SK-N-SH (cell line): ENCODE results near the gene WDR6. TPM values are rescaled to one million over a fixed set of nuclear protein-coding genes. Genes with fewer than 3 reads are reported as not detected.

Experiments used
- CTCF ChIA-PET: fragments of 300-600, 350-600 bp; formaldehyde crosslinking; extraction: SDS; loops from one replicate; lab custom pipeline; 2021; lab: Yijun Ruan, JAX
- POLR2A ChIA-PET: fragments of 350-600 bp; sonication (Branson Sonifier 250); formaldehyde crosslinking; extraction: SDS; loops from one replicate; lab custom pipeline; 2020; ENCODE audit warnings: antibody characterized with exemption, inconsistent platforms; lab: Yijun Ruan, JAX
- DNase-seq: peaks from one replicate; pipeline ENCODE4 v3.0.0; 2012
- H2AFZ ChIP-seq: fragments of 200-600 bp; sonication (generic); 2 replicates; pipeline ENCODE4 v1.8.1; 2016; ENCODE audit warnings: antibody characterized with exemption, mild to moderate bottlenecking, low read depth
- H3F3A ChIP-seq: fragments of 200-600 bp; sonication (generic); replicated peaks from 2 replicates; pipeline ENCODE3; 2016; ENCODE audit warnings: antibody characterized with exemption, mild to moderate bottlenecking; ENCODE audit not compliant: insufficient read depth
- H3K27ac ChIP-seq, 2 experiments: fragments of 200-500 bp in 1 of 2; fragments of 200-600 bp in 1 of 2; sonication (Bioruptor generic) in 1 of 2; sonication (generic), shearing (Covaris generic) in 1 of 2; 2 replicates each; pipeline versions ENCODE4 v1.5.1 to v1.6.1; 2014 to 2016; ENCODE audit warnings: low read depth in 2 of 2, inconsistent platforms in 1 of 2, low read length in 1 of 2, mild to moderate bottlenecking in 1 of 2, mixed read lengths in 1 of 2
- H3K27me3 ChIP-seq: fragments of 200-600 bp; sonication (generic), shearing (Covaris generic); 2 replicates; pipeline ENCODE4 v1.6.1; 2016; ENCODE audit warnings: mixed run types; ENCODE audit not compliant: insufficient read depth
- H3K36me3 ChIP-seq, 2 experiments: fragments of 200-500 bp in 1 of 2; fragments of 200-600 bp in 1 of 2; sonication (Bioruptor generic) in 1 of 2; sonication (generic) in 1 of 2; replicated peaks in 1 of 2; 2 replicates each; pipeline versions ENCODE3 to v1.5.1; 2014 to 2016; ENCODE audit warnings: low read length in 1 of 2, mild to moderate bottlenecking in 1 of 2; ENCODE audit not compliant: insufficient read depth in 2 of 2, control insufficient read depth in 1 of 2
- H3K4me1 ChIP-seq, 2 experiments: fragments of 200-500 bp in 1 of 2; fragments of 200-600 bp in 1 of 2; sonication (Bioruptor generic) in 1 of 2; sonication (generic), shearing (Covaris generic) in 1 of 2; 2 replicates each; pipeline versions ENCODE4 v1.5.1 to v1.6.1; 2014 to 2016; ENCODE audit warnings: low read depth in 1 of 2, low read length in 1 of 2, mixed run types in 1 of 2; ENCODE audit not compliant: insufficient read depth in 2 of 2, control insufficient read depth in 1 of 2
- H3K4me2 ChIP-seq: fragments of 200-600 bp; sonication (generic), shearing (Covaris generic); 2 replicates; pipeline ENCODE4 v1.6.1; 2017; ENCODE audit warnings: mixed run types
- H3K4me3 ChIP-seq, 2 experiments: fragments of 200-500 bp in 1 of 2; fragments of 200-600 bp in 1 of 2; sonication (Bioruptor generic) in 1 of 2; sonication (generic), shearing (Covaris generic) in 1 of 2; 2 replicates each; pipeline versions ENCODE4 v1.5.1 to v1.8.1; 2014 to 2016; ENCODE audit warnings: low read depth in 2 of 2, inconsistent platforms in 1 of 2, low read length in 1 of 2, mild to moderate bottlenecking in 1 of 2, mixed read lengths in 1 of 2, moderate library complexity in 1 of 2
- H3K79me2 ChIP-seq: fragments of 200-600 bp; sonication (generic); 2 replicates; pipeline ENCODE4 v1.8.1; 2017; ENCODE audit warnings: mild to moderate bottlenecking; ENCODE audit not compliant: insufficient read depth
- H3K9ac ChIP-seq: fragments of 200-600 bp; sonication (generic); 2 replicates; pipeline ENCODE4 v1.6.1; 2017; ENCODE audit warnings: mixed run types
- H3K9me2 ChIP-seq: fragments of 200-600 bp; sonication (generic); 2 replicates; pipeline ENCODE4 v1.6.1; 2017; ENCODE audit warnings: mixed run types
- H3K9me3 ChIP-seq: fragments of 200-600 bp; sonication (generic); 2 replicates; pipeline ENCODE4 v1.6.1; 2017; ENCODE audit warnings: mixed run types, mild to moderate bottlenecking, moderate library complexity
- H4K20me1 ChIP-seq: fragments of 200-600 bp; sonication (generic); 2 replicates; pipeline ENCODE4 v1.6.1; 2017; ENCODE audit warnings: mild to moderate bottlenecking, mixed run types; ENCODE audit not compliant: insufficient read depth
- CTCF ChIP-seq: fragments of 200-600 bp; sonication (generic); IDR thresholded peaks from 2 replicates; pipeline ENCODE4 v1.6.1; 2017; ENCODE audit warnings: antibody characterized with exemption, mild to moderate bottlenecking, moderate library complexity
- FOSL2 ChIP-seq: IDR thresholded peaks from 2 replicates; pipeline ENCODE4 v1.4.0; 2012; ENCODE audit warnings: low read depth, mild to moderate bottlenecking, moderate library complexity, borderline replicate concordance
- MAX ChIP-seq: IDR thresholded peaks from 2 replicates; pipeline ENCODE4 v1.4.0; 2012; ENCODE audit warnings: low read depth
- MXI1 ChIP-seq: IDR thresholded peaks from 2 replicates; pipeline ENCODE4 v1.6.1; 2012; ENCODE audit warnings: mild to moderate bottlenecking, low read depth, low read length, improper control_type of control experiment
- TCF12 ChIP-seq: IDR thresholded peaks from 2 replicates; pipeline ENCODE4 v1.4.0; 2012
- WGBS: methylation state at CpG from one replicate; pipeline ENCODE4 v1.1.6; 2017; ENCODE audit warnings: low lambda C conversion rate; 5-methylcytosine and 5-hydroxymethylcytosine counted together
- polyA plus RNA-seq, 3 experiments: library from polyadenylated mRNA; depleted of rRNA; stranded (reverse); fragments of >200 nt; gene quantifications; 2 replicates each; pipeline ENCODE4 v1.2.3, GENCODE V29; 2012

Gene WDR6
- polyA plus RNA-seq, 1 of the 3 experiments (the other 2 are of a cell fraction): 230 TPM

GRCh38 chr3:48997714-48998637 is 9.2 kb upstream of the WDR6 start:
- Histone ChIP-seq H3K9me3 (no peaks in the 10 kb centered on the region), H4K20me1 (no peaks in the 10 kb centered on the region), H3K9me2 (no peaks in the 10 kb centered on the region), H3K27ac (peak overlapping the region in 1 of 2 experiments; percentile 81; a peak in 2 of 4 replicates), H3F3A (no peaks in the 10 kb centered on the region), H2AFZ (no peak overlapping the region), H3K4me2 (no peak overlapping the region), H3K36me3 (no peaks in the 10 kb centered on the region), H3K79me2 (0 out of 2 replicates have a peak, but pooled peaks cover 3% of the 10 kb centered on the region), H3K4me3 (no peak overlapping the region), H3K9ac (no peak overlapping the region), H3K4me1 (peaks cover 0 to 32% of the 10 kb centered on the region in 2 experiments; a peak in 1 of 4 replicates), H3K27me3 (no peaks in the 10 kb centered on the region)
- ChIA-PET CTCF (interaction anchor here (0.6 to 3.5 kb wide), 9 partner anchors 9 to 461 kb away, joined by 3 to 26 read pairs (median 5); partner anchors contain the start of genes CELSR3, IMPDH2, NDUFAF3 and WDR6), POLR2A (interaction anchor here (0.6 to 5.7 kb wide), 7 partner anchors 9 to 101 kb away, joined by 3 to 44 read pairs (median 5); partner anchors contain the start of genes NDUFAF3 and WDR6)
- peak; percentile 86 for DNase-seq
- no peak for TF ChIP-seq CTCF
- TF ChIP-seq MXI1: peak; percentile 78; the same call in 1 of the 2 replicates
- no peak for TF ChIP-seq TCF12
- 83% methylated on average over 17 of the region's 20 CpGs for WGBS

GRCh38 chr3:48999085-48999858 is 7.9 kb upstream of the WDR6 start:
- Histone ChIP-seq H3K27ac (peak overlapping the region in 1 of 2 experiments; percentile 81; a peak in 2 of 4 replicates), H2AFZ (no peak overlapping the region), H3K9me3 (no peaks in the 10 kb centered on the region), H3F3A (no peaks in the 10 kb centered on the region), H3K4me3 (no peak overlapping the region), H4K20me1 (no peaks in the 10 kb centered on the region), H3K36me3 (no peaks in the 10 kb centered on the region), H3K4me1 (peaks cover 0 to 30% of the 10 kb centered on the region in 2 experiments; a peak in 1 of 4 replicates), H3K79me2 (0 out of 2 replicates have a peak, but pooled peaks cover 3% of the 10 kb centered on the region), H3K27me3 (no peaks in the 10 kb centered on the region)
- no peak for DNase-seq
- TF ChIP-seq FOSL2 (no peak), MAX (no peak)
- TF ChIP-seq, all 33 proteins: peak for 0
- no peak overlapping the region for H3K4me2 ChIP-seq
- no peak overlapping the region for H3K9ac ChIP-seq
- CTCF ChIA-PET: interaction anchor here (2.8 kb wide), 1 partner anchor 22 kb away, joined by 13 read pairs; the partner anchor contains the start of gene NDUFAF3
- 91% methylated on average over 6 of the region's 8 CpGs for WGBS
- no peaks in the 10 kb centered on the region for H3K9me2 ChIP-seq
- POLR2A ChIA-PET: interaction anchor here (0.6 to 5.7 kb wide), 4 partner anchors 8 to 278 kb away, joined by 3 to 44 read pairs (median 12); partner anchors contain the start of genes NDUFAF3 and WDR6
